Measurements from ENCODE around the gene PDSS1. TPM values are rescaled to one million over a fixed set of nuclear protein-coding genes. Genes with fewer than 3 reads are reported as not detected.
"Not testable (repeated sequence)": the region's sequence is repeated elsewhere in the genome, so short reads cannot be mapped to it uniquely, and the experiment has no call there.

PDSS1 gene
- total and polyA plus RNA-seq, 2 of the 4 experiments (the other 2 are of a cell fraction) = 9.7 to 13.2 TPM

DNA sequence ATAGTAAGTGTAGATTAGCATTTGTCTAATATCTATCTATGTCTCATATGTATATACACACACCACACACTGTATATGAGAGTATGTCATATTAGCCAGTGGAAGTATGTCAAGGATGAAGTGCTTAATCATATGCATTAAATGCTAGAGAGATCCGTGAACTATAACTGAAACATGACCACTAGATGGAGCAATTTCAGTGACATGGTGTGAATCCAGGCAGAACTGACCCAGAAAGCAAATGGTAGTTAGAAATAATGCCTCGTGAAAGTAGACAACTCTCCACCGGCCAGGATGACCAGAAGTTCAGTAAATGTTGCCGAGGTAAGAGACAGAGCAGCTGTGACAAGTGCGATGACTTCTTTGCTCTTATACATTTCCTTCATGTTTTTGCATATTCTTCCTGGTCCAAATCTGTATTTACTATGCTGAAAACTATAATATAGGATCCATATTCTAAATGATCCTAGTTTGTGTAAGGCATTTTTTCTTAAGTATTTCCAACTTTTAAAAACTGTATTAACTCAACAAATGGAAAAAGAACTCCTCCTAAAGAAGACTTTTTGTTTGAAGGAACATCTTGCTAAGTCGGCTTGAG, 12.7 kb upstream of the PDSS1 start:
- dilution Hi-C loops (cut with HindIII; ENCODE audit: low sequenced_read_pairs, unreplicated experiment); H3K9ac ChIP-seq (ENCODE audit: low read depth, low read length); H3K79me1 ChIP-seq (ENCODE audit: low read depth in 1 of 2, low read length in 2 of 2); H4K20me1 ChIP-seq (ENCODE audit: insufficient read depth, low read length); in situ Hi-C loops (cut with MboI; ENCODE audit: low sequenced_read_pairs); H3K4ac ChIP-seq (ENCODE audit: low read depth, low read length); H2BK15ac ChIP-seq (ENCODE audit: low read depth, low read length); H3K56ac ChIP-seq (ENCODE audit: extremely low read depth, insufficient read depth, low read length); H3K27me3 ChIP-seq (ENCODE audit: control insufficient read depth, insufficient read depth, low read length); H2AK5ac ChIP-seq (ENCODE audit: low read depth, low read length); H2BK5ac ChIP-seq (ENCODE audit: low read depth, low read length, poor library complexity, severe bottlenecking); H3K23ac ChIP-seq (ENCODE audit: low read depth, low read length); H3K36me3 ChIP-seq (ENCODE audit: control insufficient read depth, insufficient read depth, low read length); H3K4me1 ChIP-seq (ENCODE audit: control insufficient read depth, insufficient read depth, low read length); H4K91ac ChIP-seq (ENCODE audit: insufficient read depth, low read depth, low read length); H2AFZ ChIP-seq (replicated peaks; ENCODE audit: low read length, poor library complexity); H2AK9ac ChIP-seq (replicated peaks; ENCODE audit: low read depth, low read length, poor library complexity); H4K5ac ChIP-seq (ENCODE audit: low read depth, low read length); H3K18ac ChIP-seq (ENCODE audit: low read depth, low read length); H2BK120ac ChIP-seq (ENCODE audit: low read depth, low read length); H3K27ac ChIP-seq (ENCODE audit: insufficient read depth, low read length); H3K9me1 ChIP-seq (ENCODE audit: insufficient read depth, low read length); BruUV-seq (replicated peaks); H2BK20ac ChIP-seq (ENCODE audit: low read depth, low read length); POLR2A ChIA-PET (ENCODE audit: unreplicated experiment); H3K4me3 ChIP-seq (ENCODE audit: insufficient read depth, low read depth, low read length); H3K14ac ChIP-seq (replicated peaks; ENCODE audit: low read depth, low read length); H4K8ac ChIP-seq (ENCODE audit: low read depth in 2 of 2, low read length in 2 of 2); H3K9me3 ChIP-seq (ENCODE audit: control insufficient read depth, insufficient read depth, low read length): not testable (repeated sequence)
- DNase-seq = peak; percentile 36
- no CpG with 5 or more reads among the region's 6 CpGs for WGBS, 2 experiments (ENCODE audit: extremely low coverage in 2 of 2, insufficient read length in 1 of 2)
- ATAC-seq (ENCODE audit: low read depth) = peak; percentile 93
- CTCF ChIA-PET = interaction anchor here (0.8 to 1.3 kb wide), 3 partner anchors 41 to 197 kb away, joined by 3 to 5 read pairs (median 3); no protein-coding TSS in a partner anchor
- peak; percentile 37 for TF ChIP-seq RAD21 (IDR thresholded peaks at IDR 0.05; ENCODE audit: low read length)
- TF ChIP-seq, protein P1, sequence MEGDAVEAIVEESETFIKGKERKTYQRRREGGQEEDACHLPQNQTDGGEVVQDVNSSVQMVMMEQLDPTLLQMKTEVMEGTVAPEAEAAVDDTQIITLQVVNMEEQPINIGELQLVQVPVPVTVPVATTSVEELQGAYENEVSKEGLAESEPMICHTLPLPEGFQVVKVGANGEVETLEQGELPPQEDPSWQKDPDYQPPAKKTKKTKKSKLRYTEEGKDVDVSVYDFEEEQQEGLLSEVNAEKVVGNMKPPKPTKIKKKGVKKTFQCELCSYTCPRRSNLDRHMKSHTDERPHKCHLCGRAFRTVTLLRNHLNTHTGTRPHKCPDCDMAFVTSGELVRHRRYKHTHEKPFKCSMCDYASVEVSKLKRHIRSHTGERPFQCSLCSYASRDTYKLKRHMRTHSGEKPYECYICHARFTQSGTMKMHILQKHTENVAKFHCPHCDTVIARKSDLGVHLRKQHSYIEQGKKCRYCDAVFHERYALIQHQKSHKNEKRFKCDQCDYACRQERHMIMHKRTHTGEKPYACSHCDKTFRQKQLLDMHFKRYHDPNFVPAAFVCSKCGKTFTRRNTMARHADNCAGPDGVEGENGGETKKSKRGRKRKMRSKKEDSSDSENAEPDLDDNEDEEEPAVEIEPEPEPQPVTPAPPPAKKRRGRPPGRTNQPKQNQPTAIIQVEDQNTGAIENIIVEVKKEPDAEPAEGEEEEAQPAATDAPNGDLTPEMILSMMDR (conservative IDR thresholded peaks at IDR 0.05; ENCODE audit: low read depth, low read length) = peak; percentile 51
- TF ChIP-seq SMC3 (IDR thresholded peaks at IDR 0.05; ENCODE audit: low read depth, low read length) = peak; percentile 43
- peak overlapping the region; percentile 78; the same call in 1 of the 2 replicates for H3K4me2 ChIP-seq (ENCODE audit: low read depth, low read length)
- intact Hi-C loops (cut with micrococcal nuclease) = loop anchor here (1.0 kb wide), 1 partner anchor 198 kb away; no protein-coding TSS in a partner anchor
